NCI-H69 (cell line): ENCODE data around the gene OLFML2A.
"Not testable (repeated sequence)": the region's sequence is repeated elsewhere in the genome, so short reads cannot be mapped to it uniquely, and the experiment has no call there.

Experiments used
- DNase-seq: peaks from one replicate; lab custom pipeline; 2025; lab: John Stamatoyannopoulos, UW

The OLFML2A gene

DNA sequence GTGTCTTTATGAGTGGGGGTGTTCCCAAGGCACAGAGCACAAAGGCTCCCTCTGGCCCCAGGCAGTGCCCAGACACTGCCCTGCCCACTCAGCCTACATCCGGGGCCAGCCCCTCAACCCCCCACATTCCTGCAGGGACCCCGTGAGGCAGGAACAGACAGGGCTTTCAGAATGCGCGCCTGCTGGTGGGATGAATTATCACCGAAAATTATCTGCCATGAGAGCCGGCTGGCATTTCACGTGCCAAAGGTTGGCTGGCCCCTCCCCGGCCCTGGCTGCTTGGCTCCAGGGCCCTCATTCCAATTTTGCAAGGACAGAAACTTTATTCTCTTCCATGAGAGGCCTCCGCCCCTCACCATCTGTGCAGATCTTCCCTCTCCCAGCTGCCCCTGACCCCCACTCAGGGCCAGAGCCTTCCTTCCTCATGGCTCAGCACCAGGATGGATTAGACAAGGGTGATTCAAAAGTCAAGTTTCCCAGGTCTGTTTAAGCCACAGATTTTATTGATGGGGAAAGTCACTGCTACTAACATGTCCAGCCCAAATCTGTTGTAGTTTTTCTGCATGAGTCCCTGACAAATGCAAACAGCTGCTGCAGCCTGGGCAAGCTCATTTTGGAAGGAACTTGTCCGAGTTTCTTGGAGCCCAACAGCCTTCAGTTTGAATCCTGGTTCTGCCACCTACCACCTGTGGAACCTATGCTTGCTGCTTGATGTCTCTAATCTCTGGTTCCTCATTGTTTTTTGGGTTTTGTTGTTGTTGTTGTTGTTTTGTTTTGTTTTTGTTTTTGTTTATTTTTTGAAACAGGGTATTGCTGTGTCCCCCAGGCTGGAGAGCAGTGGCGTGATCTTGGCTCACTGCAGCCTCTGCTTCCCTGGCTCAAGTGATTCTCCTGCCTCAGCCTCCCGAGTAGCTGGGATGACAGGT, 44.0 kb downstream of the OLFML2A start:
- DNase-seq = peak; percentile 82

- no peak for DNase-seq
Measured at GRCh38 chr9:124828489-124829333, 51.8 kb downstream of the OLFML2A start.

DNA sequence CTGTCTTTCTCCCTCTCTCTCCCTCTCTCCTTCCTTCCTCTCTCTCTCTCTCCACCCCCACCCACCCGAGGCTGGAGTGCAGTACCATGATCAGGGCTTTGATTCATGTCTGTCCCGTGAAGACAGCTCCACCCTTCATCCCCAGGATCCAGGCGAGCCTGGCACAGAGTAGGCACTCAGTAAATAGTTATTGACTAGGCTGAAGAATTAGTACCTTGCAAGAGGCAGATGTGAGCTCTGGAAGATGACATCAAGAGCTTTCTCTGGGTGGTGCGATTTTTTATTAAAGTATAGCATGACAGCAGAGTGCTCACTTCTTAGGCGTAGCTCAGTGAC, 52.4 kb downstream of the OLFML2A start:
- peak; percentile 15 for DNase-seq

DNA sequence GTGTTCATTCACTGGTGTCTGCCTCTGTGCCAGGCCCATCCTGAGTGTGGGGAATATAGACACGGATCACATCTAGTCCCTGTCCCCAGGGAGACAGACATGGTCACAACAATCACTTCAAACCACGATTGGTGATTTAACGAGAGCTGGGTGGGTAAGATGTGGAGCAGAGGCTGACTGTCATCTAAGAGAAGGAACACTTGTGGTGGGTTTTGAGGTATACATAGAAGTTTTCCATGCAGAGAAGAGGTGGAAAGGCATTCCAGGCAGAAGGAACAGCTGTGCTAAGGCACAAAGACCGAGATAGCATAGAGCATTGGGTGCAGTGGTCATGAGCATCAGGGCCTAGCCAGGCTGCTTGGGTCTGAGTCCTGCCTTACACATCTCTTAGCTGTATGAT, 53.7 kb downstream of the OLFML2A start:
- no peak for DNase-seq

DNA sequence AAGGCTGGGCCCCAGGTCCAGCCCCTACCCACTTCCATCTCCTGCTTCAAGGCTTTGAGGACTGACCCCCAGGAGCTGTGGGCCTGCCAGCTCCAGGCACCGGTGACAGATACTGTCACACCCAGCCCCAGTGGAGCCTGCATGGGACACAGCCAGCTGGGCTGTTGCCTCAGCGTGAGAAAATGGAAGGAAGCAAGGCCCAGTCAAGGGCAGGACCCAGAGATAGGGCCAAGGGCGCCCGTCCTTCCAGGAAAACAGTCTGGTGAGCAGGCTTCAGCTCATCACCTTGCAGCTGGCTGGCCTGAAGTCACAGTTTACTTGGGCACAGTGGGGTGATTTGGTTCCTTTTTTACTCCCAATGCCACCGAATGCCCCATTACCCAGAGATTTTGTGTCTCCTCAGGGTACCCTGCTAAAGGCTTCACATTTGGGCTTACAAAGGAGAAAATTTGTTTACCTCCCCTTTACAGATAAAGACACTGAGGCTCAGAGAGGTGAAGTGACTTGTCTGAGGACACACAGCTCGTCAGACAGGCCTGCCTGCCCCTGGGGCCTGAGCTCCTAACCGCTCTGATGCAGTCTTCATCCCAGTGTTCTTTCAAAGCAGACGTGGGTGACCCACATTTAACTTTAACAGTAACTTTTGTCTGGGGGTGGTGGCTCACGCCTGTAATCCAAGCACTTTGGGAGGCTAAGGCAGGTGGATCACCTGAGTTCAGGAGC, 54.9 kb downstream of the OLFML2A start:
- no peak for DNase-seq

DNA sequence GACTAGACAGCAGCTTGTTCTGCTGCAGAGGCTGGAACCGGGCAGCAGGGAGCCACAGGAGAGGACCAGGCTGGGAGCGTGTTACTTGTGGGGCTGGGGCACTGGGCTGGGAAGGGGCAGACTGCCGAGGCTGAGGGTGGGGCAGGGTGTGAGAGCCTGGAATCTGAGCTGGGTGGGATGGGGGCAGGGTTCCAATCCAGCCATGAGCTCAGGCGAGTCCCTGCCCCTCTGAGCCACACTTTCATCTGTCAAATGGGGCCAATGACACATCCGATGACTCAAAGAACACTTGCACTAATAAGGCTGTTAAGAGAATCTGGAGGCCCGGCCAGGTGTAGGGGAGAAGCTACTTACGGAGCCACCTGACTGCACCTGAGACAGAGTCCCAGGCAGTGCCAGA, 57.7 kb downstream of the OLFML2A start:
- peak; percentile 77 for DNase-seq

DNA sequence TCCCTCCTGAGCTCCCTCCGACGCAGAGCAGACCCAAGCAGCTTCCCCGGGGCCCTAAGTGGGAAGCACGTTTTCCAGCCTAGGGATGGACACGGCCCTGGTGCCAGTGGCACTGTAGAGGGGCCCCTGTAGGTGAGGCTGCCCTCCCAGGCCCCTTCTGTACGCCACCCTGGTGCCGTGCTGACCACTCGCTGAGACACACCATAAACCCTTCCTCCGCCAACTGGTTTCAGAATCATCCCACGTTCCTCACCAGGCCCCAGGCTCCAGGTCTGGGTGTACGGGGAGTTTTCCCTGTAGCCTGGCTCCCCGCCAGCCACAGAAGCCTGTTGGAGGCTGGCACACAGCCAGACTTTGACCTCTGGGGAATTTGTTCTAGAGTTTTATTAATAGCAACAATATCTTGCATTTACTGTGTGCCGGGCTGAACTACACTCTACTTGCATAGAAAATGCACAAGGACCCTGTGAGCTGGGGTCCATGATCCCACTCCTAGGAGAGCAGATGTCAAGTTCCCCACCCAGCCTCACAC, 58.2 kb downstream of the OLFML2A start:
- peak; percentile 94 for DNase-seq

DNA sequence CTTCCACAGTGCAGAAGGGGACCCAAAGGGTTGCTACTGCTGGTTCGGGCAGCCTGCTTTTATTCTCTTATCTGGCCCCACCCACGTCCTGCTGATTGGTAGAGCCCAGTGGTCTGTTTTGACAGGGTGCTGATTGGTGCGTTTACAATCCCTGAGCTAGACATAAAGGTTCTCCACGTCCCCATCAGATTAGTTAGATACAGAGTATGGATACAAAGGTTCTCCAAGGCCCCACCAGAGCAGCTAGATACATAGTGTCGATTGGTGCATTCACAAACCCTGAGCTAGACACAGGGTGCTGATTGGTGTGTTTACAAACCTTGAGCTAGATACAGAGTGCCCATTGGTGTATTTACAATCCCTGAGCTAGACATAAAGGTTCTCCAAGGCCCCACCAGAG, 61.2 kb downstream of the OLFML2A start:
- not testable (repeated sequence) for DNase-seq

DNA sequence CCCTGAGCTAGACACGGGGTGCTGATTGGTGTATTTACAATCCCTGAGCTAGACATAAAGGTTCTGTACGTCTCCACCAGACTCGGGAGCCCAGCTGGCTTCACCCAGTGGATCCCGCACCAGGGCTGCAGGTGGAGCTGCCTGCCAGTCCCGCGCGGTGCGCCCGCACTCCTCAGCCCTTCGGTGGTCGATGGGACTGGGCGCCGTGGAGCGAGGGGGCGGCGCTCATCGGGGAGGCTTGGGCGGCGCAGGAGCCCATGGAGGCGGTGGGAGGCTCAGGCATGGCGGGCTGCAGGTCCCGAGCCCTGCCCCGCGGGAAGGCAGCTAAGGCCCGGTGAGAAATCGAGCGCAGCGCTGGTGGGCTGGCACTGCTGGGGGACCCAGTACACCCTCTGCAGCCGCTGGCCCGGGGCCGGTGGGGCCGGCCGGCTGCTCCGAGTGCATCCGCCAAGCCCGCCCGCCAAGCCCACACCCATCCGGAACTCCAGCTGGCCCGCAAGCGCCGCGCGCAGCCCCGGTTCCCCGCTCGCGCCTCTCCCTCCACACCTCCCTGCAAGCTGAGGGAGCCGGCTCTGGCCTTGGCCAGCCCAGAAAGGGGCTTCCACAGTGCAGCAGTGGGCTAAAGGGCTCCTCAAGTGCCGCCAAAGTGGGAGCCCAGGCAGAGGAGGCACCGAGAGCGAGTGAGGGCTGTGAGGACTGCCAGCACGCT, 61.8 kb downstream of the OLFML2A start:
- DNase-seq = not testable (repeated sequence)

- DNase-seq = peak; percentile 89
Measured at GRCh38 chr9:124839612-124840299, 62.8 kb downstream of the OLFML2A start.

DNA sequence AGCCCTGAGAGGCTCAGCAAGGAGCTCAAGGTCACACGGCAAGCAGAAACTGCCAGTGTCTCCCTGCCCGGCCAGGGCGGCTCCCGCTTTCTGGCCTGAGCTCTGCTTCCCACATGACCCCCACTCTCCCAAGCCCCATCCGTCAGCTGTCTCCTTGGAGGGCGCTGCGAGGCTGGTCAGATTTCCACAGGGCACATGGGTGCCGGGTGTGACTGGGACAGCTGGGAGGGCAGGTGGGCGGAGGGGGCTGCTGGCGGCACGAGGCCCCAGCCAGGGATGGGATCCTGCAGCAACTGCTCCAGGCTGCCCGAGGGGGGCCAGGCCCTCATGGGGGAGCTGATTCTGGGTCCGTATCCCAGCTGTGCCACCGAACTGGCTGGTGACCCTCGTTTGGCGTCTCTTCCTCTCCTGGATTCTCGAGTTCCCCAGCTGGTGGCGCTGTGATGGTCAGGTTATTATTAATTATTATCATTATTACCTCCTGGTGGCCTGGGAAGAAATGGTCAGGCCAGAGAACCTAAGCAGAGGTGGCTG, 63.4 kb downstream of the OLFML2A start:
- no peak for DNase-seq

- no peak for DNase-seq
Measured at GRCh38 chr9:124841075-124841821, 64.3 kb downstream of the OLFML2A start.

- no peak for DNase-seq
Measured at GRCh38 chr9:124843456-124844034, 66.6 kb downstream of the OLFML2A start.

DNA sequence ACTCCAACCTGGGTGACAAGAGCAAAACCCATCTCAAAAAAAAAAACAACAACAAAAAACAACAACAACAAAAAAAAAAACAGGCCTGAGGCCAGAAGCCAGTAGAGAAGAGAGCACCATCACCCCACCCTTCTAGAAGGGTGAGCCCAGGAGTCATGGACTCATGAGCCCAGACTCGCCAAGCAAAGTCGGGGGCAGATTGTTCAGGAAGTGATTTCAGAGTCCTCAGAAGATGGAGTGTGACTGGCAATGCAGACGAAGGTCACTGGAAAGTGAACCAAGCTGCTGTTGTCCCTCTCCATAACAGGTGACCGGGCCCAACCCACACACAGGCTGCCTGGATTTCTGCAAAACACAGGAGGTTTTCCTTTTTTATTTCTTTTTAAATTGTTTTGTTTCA, 67.4 kb downstream of the OLFML2A start:
- DNase-seq = no peak

- not testable (repeated sequence) for DNase-seq
Measured at GRCh38 chr9:124846467-124846866, 69.5 kb downstream of the OLFML2A start.

DNA sequence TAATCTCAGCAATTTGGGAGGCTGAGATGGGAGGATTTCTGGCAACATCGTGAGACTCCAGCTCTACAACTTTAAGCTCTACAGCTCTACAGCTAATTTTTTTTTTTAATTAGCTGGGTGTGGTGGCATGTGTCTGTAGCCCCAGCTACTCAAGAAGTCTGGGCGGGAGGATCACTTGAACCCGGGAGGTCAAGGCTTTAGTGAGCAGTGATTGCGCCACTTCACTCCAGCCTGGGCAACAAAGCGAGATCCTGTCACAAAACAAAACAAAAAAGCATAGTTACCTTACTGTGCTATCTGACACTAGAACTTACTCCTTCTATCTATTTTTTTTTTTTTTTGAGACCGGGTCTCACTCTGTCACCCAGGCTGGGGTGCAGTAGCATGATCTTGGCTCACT, 70.0 kb downstream of the OLFML2A start:
- no peak for DNase-seq

GRCh38 chr9:124849801-124850200, 72.9 kb downstream of the OLFML2A start:
- peak; percentile 17 for DNase-seq

DNA sequence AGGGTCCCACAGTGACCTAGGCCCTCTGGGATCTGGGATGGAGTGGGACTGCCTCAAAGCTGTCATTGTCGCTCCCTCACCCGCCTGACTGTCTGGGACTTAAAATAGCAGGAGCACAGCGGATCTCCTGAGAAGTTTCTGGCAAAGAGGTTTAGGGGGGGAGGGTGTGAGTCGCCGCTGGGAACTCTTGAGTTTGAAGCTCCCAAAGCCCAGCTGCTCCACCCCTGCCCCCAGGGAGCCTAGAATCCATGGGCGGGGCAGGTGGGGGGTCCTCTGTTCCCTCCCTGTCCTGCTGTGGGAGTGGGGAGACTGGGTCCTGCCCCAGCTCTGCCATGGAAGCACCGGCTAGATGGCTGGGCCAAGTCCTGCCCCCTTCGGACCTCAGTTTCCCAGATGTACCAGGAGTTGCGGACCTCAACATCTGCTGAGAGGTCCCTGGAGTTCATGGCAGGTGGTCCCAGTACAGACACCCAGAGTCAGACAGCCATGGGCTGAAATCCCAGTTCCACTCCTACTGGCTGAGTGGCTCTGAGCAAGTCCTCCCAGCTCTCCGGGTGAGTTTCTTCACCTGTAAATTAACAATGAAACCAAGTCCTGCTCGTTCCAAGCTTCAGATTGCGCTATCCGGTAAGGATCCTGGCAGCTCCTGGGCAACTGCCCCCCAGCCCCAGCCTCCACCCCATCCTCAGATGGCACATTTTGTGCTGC, 75.3 kb downstream of the OLFML2A start:
- no peak for DNase-seq
